ENCODE results near the gene COL12A1. TPM values are rescaled to one million over a fixed set of nuclear protein-coding genes. Genes with fewer than 3 reads are reported as not detected.

COL12A1 gene
- total RNA-seq, 1 donor from 2014 or later = 21.5 TPM

GRCh38 chr6:75114195-75114594 lies 91.7 kb downstream of the COL12A1 start:
- Mint-ChIP-seq H3K27ac (no peak overlapping the region), H3K4me3 (no peak overlapping the region), H3K9me3 (no peaks in the 10 kb centered on the region), H3K27me3 (peaks cover 15% of the 10 kb centered on the region), H3K36me3 (peaks cover 4% of the 10 kb centered on the region), H3K4me1 (ENCODE audit: unreplicated experiment) (peaks cover 18% of the 10 kb centered on the region)
- TF ChIP-seq, protein P1, sequence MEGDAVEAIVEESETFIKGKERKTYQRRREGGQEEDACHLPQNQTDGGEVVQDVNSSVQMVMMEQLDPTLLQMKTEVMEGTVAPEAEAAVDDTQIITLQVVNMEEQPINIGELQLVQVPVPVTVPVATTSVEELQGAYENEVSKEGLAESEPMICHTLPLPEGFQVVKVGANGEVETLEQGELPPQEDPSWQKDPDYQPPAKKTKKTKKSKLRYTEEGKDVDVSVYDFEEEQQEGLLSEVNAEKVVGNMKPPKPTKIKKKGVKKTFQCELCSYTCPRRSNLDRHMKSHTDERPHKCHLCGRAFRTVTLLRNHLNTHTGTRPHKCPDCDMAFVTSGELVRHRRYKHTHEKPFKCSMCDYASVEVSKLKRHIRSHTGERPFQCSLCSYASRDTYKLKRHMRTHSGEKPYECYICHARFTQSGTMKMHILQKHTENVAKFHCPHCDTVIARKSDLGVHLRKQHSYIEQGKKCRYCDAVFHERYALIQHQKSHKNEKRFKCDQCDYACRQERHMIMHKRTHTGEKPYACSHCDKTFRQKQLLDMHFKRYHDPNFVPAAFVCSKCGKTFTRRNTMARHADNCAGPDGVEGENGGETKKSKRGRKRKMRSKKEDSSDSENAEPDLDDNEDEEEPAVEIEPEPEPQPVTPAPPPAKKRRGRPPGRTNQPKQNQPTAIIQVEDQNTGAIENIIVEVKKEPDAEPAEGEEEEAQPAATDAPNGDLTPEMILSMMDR (conservative IDR thresholded peaks at IDR 0.05) = no peak
- no peak for DNase-seq (ENCODE audit: extremely low spot score, unreplicated experiment)

DNA sequence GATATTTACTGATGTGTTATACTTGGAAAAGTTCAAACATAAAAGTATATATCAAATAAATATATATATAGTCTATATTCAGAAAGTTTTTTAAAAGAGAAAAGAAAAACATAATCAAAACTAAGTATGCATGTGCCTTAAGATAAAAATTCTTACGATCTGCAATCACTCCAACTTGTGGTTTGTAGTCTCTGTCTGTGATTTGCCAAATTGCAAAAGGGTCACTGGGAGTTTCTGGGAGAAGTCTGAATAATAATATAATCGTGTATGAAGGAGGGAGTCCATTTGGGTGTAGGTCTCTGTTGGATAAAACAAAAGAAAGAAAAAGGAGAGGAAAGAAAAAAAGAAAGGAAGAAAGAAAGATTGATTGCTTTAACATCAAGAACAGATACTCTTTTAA lies 92.4 kb downstream of the COL12A1 start:
- Mint-ChIP-seq H3K27me3 (peaks cover 19% of the 10 kb centered on the region), H3K4me1 (ENCODE audit: unreplicated experiment) (peaks cover 16% of the 10 kb centered on the region), H3K27ac (no peak overlapping the region), H3K9me3 (no peaks in the 10 kb centered on the region), H3K4me3 (no peak overlapping the region), H3K36me3 (peaks cover 4% of the 10 kb centered on the region)
- no peak for DNase-seq (ENCODE audit: extremely low spot score, unreplicated experiment)
- TF ChIP-seq, protein P1 (conservative IDR thresholded peaks at IDR 0.05) = no peak

GRCh38 chr6:75109765-75110164 lies 96.1 kb downstream of the COL12A1 start:
- Mint-ChIP-seq H3K36me3 (no peaks in the 10 kb centered on the region), H3K27me3 (peaks cover 21% of the 10 kb centered on the region), H3K27ac (no peak overlapping the region), H3K9me3 (no peaks in the 10 kb centered on the region), H3K4me1 (ENCODE audit: unreplicated experiment) (peaks cover 7% of the 10 kb centered on the region), H3K4me3 (no peak overlapping the region)
- TF ChIP-seq, protein P1 (conservative IDR thresholded peaks at IDR 0.05) = no peak
- no peak for DNase-seq (ENCODE audit: extremely low spot score, unreplicated experiment)

- Mint-ChIP-seq H3K27ac (no peak overlapping the region), H3K27me3 (peaks cover 21% of the 10 kb centered on the region), H3K4me1 (ENCODE audit: unreplicated experiment) (peaks cover 1% of the 10 kb centered on the region), H3K4me3 (no peak overlapping the region), H3K9me3 (no peaks in the 10 kb centered on the region), H3K36me3 (no peaks in the 10 kb centered on the region)
- TF ChIP-seq, protein P1 (conservative IDR thresholded peaks at IDR 0.05) = no peak
- DNase-seq (ENCODE audit: extremely low spot score, unreplicated experiment) = no peak
These were observed 96.8 kb downstream of the COL12A1 start for GRCh38 chr6:75109022-75109421.

DNA sequence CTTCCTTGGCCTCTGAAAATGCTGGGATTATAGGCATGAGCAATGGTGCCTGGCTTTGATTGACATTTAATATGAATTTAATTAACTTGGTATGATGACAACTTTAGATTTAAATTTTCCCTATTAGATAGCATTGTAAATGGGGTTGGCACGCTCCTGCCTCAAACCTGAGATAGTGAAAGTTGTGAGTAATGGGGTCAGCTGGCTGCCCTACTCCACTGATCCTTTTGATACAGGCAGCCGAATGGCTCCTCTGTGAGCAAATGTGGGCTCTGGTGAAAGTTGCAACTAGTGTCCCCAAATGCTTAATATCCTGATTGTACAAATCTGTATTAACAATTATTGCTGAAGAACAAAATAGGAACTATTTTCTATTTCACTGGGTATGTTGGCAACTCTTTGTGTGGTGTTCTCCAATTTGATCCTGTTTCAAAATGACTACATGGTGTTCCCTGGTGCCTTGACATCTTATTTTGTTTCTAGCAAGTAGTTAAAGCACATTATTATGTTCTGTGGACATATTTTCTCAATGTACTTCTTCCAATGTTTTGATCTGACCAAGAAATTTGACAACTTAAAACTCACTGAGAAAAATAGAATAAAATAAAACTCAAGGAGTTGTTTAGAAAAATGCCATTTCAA lies 97.4 kb downstream of the COL12A1 start:
- TF ChIP-seq, protein P1 (conservative IDR thresholded peaks at IDR 0.05) = no peak
- H3K27ac Mint-ChIP-seq = no peak overlapping the region
- DNase-seq (ENCODE audit: extremely low spot score, unreplicated experiment) = no peak
- no peak overlapping the region for H3K4me3 Mint-ChIP-seq
- H3K27me3 Mint-ChIP-seq = peaks cover 24% of the 10 kb centered on the region
- peaks cover 7% of the 10 kb centered on the region for H3K4me1 Mint-ChIP-seq (ENCODE audit: unreplicated experiment)
- H3K36me3 Mint-ChIP-seq = no peaks in the 10 kb centered on the region
- H3K9me3 Mint-ChIP-seq = no peaks in the 10 kb centered on the region

Measured in type B pancreatic cell (in vitro differentiated cells).